K562 (cell line): ENCODE results near the gene TBX19. TPM values are rescaled to one million over a fixed set of nuclear protein-coding genes. Genes with fewer than 3 reads are reported as not detected.

Experiments
- ATF7 ChIP-seq: fragments of 450-650 bp; IDR thresholded peaks from 2 replicates; pipeline ENCODE4 v1.7.1; 2014; ENCODE audit warnings: mild to moderate bottlenecking, moderate library complexity
- BACH1 ChIP-seq: fragments of 200-800 bp; sonication (Bioruptor generic); IDR thresholded peaks from 2 replicates; pipeline ENCODE4 v1.6.1; 2016; ENCODE audit warnings: missing genetic modification characterization, missing compliant biosample characterization
- CBFB ChIP-seq: sonication (generic); formaldehyde crosslinking; IDR thresholded peaks from 2 replicates; pipeline ENCODE4 v1.4.0; 2020; ENCODE audit warnings: mild to moderate bottlenecking, missing genetic modification reagents
- DPF2 ChIP-seq: fragments of 450-650 bp; IDR thresholded peaks from 2 replicates; pipeline ENCODE4 v1.6.1; 2016
- FOSL1 ChIP-seq: fragments of 200-800 bp; sonication (Bioruptor generic); conservative IDR thresholded peaks from 2 replicates; pipeline ENCODE4 v1.6.1; 2016; ENCODE audit warnings: missing genetic modification characterization, missing compliant biosample characterization
- GTF2E2 ChIP-seq: fragments of 200-800 bp; sonication (Bioruptor generic); IDR thresholded peaks from 2 replicates; pipeline ENCODE4 v1.6.1; 2016; ENCODE audit warnings: missing genetic modification characterization, missing compliant biosample characterization
- HNRNPUL1 ChIP-seq: fragments of 200-400 bp; formaldehyde crosslinking; IDR thresholded peaks from 2 replicates; pipeline ENCODE4 v1.6.1; 2017; ENCODE audit warnings: low read length
- MEF2D ChIP-seq: conservative IDR thresholded peaks from 2 replicates; pipeline ENCODE4 v1.6.1; 2016; ENCODE audit warnings: low read depth, missing genetic modification characterization, missing compliant biosample characterization
- MTA2 ChIP-seq: fragments of 450-650 bp; IDR thresholded peaks from 2 replicates; pipeline ENCODE4 v1.6.1; 2016; ENCODE audit warnings: low read depth
- MTF1 ChIP-seq: fragments of 250-450 bp; sonication (Bioruptor Pico); IDR thresholded peaks from 2 replicates; pipeline ENCODE4 v1.9.0; 2021; ENCODE audit warnings: moderate library complexity, mild to moderate bottlenecking, inconsistent platforms, borderline replicate concordance
- NBN ChIP-seq: fragments of 450-650 bp; IDR thresholded peaks from 2 replicates; pipeline ENCODE4 v1.6.1; 2016; ENCODE audit warnings: low read depth, mild to moderate bottlenecking
- NFIC ChIP-seq: fragments of 450-650 bp; IDR thresholded peaks from 2 replicates; pipeline ENCODE4 v1.6.1; 2017; ENCODE audit warnings: mild to moderate bottlenecking, inconsistent platforms
- PHF20 ChIP-seq: fragments of 450-650 bp; IDR thresholded peaks from 2 replicates; pipeline ENCODE4 v1.6.1; 2018; ENCODE audit not compliant: partially characterized antibody
- POLR2H ChIP-seq: IDR thresholded peaks from 2 replicates; pipeline ENCODE4 v1.6.1; 2016; ENCODE audit warnings: missing genetic modification characterization, low read depth, mild to moderate bottlenecking, control low read depth, missing compliant biosample characterization, moderate library complexity
- POU5F1 ChIP-seq: fragments of 150-350 bp; IDR thresholded peaks from 2 replicates; pipeline ENCODE4 v1.6.1; 2014; ENCODE audit warnings: borderline replicate concordance, low read length, low read depth, mild to moderate bottlenecking; ENCODE audit not compliant: partially characterized antibody
- RAD21 ChIP-seq, 2 experiments: fragments of 250-450 bp in 1 of 2; fragments of 450-650 bp in 1 of 2; sonication (Bioruptor Pico) in 1 of 2; formaldehyde crosslinking in 1 of 2; IDR thresholded peaks in 1 of 2; conservative IDR thresholded peaks in 1 of 2; 2 replicates each; pipeline versions ENCODE4 v1.4.0 to v1.8.0; 2020 to 2022; ENCODE audit warnings: mild to moderate bottlenecking in 2 of 2, moderate library complexity in 1 of 2
- TEAD4 ChIP-seq, 2 experiments: sonication (generic) in 1 of 2; formaldehyde crosslinking in 1 of 2; IDR thresholded peaks; 2 replicates each; pipeline versions ENCODE4 v1.6.1 to v1.8.0; 2012 to 2022; ENCODE audit warnings: borderline replicate concordance in 1 of 2, inconsistent platforms in 1 of 2, low read length in 1 of 2, mild to moderate bottlenecking in 1 of 2, missing genetic modification reagents in 1 of 2
- XRCC4 ChIP-seq: IDR thresholded peaks from one replicate; pipeline ENCODE4 v1.6.1; 2011; ENCODE audit not compliant: insufficient read depth, insufficient read length; ENCODE audit errors: extremely low read depth
- ZFP1 ChIP-seq: fragments of 450-650 bp; formaldehyde crosslinking; IDR thresholded peaks from 2 replicates; pipeline ENCODE4 v1.4.0; 2020; ENCODE audit warnings: mild to moderate bottlenecking, mixed read lengths
- ZNF184 ChIP-seq: sonication (generic); formaldehyde crosslinking; IDR thresholded peaks from 2 replicates; pipeline ENCODE4 v1.5.0; 2020; ENCODE audit warnings: missing genetic modification reagents
- ZNF263 ChIP-seq: sonication (generic); formaldehyde crosslinking; IDR thresholded peaks from 2 replicates; pipeline ENCODE4 v1.8.0; 2022; ENCODE audit warnings: mild to moderate bottlenecking, missing genetic modification reagents, borderline replicate concordance
- polyA plus RNA-seq, 8 experiments: library from polyadenylated mRNA; depleted of rRNA in 4 of 8; stranded (reverse) in 5 of 8; unstranded in 3 of 8; fragments of >200 nt; fragmentation: Nextera tagmentation in 2 of 8; fragmentation: Illumina TruSeq in 1 of 8; extraction: Ambion mirVana in 2 of 8; extraction: Trizol in 1 of 8; gene quantifications; 2 replicates each; pipeline versions ENCODE4 v1.2.1 to v1.2.3, GENCODE V29; 2011 to 2014; ENCODE audit warnings: inconsistent platforms in 1 of 8, missing spikeins in 1 of 8
- total RNA-seq, 7 experiments: library from RNA; depleted of rRNA in 6 of 7; stranded (reverse); fragments of >200 nt in 6 of 7; fragmentation: Illumina TruSeq in 2 of 7; extraction: Trizol in 2 of 7; gene quantifications; 2 replicates each; pipeline versions ENCODE4 v1.2.1 to v1.2.3, GENCODE V29; 2011 to 2021; ENCODE audit warnings: low replicate concordance in 1 of 7
- TF ChIP-seq, protein P1 (sequence below): sonication (generic); formaldehyde crosslinking; IDR thresholded peaks from 2 replicates; pipeline ENCODE4 v1.8.0; 2023; ENCODE audit warnings: missing genetic modification reagents, mild to moderate bottlenecking, borderline replicate concordance
- TF ChIP-seq, protein P2 (sequence below): sonication (generic); IDR thresholded peaks from 2 replicates; pipeline ENCODE4 v1.6.1; 2016

TBX19 gene
- total and polyA plus RNA-seq, 9 of the 15 experiments (the other 6 are each of a cell fraction or from before 2014, with no cell fraction given) = 0.32 to 3.1 (median 0.95) TPM

DNA sequence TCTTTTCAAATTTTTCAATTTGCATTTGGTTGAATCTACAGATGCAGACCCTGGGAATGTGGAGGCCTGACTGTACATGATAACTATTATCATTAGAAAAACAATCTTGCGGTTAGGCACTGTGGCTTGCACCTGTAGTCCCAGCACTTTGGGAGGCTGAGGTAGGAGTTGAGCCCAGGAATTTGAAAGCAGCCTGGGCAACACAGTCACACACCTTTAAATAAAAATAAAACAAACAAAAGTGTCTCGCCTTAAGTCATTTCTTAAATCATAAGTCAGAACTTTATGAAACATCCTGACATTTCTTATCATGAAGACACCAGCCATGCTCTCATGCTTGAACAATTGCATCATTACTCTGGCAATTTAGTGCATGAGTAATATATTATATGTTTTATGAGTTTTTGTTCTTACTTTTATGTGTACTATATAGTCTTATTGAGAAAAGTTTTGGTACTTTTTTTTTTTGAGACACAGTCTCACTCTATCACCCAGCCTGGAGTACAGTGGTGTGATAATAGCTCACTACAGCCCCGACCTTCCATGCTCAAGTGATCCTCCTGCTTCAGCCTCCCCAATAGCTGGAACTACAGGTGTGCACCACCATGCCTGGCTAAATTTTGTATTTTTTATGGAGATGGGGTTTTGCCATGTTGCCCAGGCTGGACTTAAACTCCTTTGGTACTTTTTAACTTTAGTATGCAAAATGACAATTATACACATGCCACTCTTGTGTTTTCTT, 7.8 kb downstream of the TBX19 start (continued):
- TF ChIP-seq DPF2 (peak; percentile 96), PHF20 (no peak), HNRNPUL1 (no peak), FOSL1 (tag) (peak; percentile 83), RAD21 (CRISPR knock-in tag; conservative IDR thresholded peaks at IDR 0.05 in 1 of 2, IDR thresholded peaks at IDR 0.05 in 1 of 2) (no peak), XRCC4 (no peak), POU5F1 (no peak), POLR2H (tag) (0 out of 2 replicates have a peak, but pooled peaks have one; percentile 32), ZNF184 (CRISPR knock-in tag) (no peak), NBN (peak; percentile 46; the same call in 1 of the 2 replicates), ZFP1 (CRISPR knock-in tag) (no peak), ZNF263 (CRISPR knock-in tag) (no peak), MEF2D (tag) (no peak), MTF1 (CRISPR knock-in tag) (no peak), TEAD4 (IDR thresholded peaks at IDR 0.05; ENCODE audit: low read length) (peak; percentile 99), TEAD4 (CRISPR knock-in tag; IDR thresholded peaks at IDR 0.05; ENCODE audit: borderline replicate concordance) (no peak), ATF7 (peak; percentile 89; the same call in 1 of the 2 replicates), GTF2E2 (tag) (no peak), CBFB (peak; percentile 88; the same call in 1 of the 2 replicates), BACH1 (tag) (no peak), MTA2 (peak; percentile 92), NFIC (peak; percentile 82)
- TF ChIP-seq, protein P1, sequence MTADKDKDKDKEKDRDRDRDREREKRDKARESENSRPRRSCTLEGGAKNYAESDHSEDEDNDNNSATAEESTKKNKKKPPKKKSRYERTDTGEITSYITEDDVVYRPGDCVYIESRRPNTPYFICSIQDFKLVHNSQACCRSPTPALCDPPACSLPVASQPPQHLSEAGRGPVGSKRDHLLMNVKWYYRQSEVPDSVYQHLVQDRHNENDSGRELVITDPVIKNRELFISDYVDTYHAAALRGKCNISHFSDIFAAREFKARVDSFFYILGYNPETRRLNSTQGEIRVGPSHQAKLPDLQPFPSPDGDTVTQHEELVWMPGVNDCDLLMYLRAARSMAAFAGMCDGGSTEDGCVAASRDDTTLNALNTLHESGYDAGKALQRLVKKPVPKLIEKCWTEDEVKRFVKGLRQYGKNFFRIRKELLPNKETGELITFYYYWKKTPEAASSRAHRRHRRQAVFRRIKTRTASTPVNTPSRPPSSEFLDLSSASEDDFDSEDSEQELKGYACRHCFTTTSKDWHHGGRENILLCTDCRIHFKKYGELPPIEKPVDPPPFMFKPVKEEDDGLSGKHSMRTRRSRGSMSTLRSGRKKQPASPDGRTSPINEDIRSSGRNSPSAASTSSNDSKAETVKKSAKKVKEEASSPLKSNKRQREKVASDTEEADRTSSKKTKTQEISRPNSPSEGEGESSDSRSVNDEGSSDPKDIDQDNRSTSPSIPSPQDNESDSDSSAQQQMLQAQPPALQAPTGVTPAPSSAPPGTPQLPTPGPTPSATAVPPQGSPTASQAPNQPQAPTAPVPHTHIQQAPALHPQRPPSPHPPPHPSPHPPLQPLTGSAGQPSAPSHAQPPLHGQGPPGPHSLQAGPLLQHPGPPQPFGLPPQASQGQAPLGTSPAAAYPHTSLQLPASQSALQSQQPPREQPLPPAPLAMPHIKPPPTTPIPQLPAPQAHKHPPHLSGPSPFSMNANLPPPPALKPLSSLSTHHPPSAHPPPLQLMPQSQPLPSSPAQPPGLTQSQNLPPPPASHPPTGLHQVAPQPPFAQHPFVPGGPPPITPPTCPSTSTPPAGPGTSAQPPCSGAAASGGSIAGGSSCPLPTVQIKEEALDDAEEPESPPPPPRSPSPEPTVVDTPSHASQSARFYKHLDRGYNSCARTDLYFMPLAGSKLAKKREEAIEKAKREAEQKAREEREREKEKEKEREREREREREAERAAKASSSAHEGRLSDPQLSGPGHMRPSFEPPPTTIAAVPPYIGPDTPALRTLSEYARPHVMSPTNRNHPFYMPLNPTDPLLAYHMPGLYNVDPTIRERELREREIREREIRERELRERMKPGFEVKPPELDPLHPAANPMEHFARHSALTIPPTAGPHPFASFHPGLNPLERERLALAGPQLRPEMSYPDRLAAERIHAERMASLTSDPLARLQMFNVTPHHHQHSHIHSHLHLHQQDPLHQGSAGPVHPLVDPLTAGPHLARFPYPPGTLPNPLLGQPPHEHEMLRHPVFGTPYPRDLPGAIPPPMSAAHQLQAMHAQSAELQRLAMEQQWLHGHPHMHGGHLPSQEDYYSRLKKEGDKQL (CRISPR knock-in tag) = no peak
- TF ChIP-seq, protein P2, sequence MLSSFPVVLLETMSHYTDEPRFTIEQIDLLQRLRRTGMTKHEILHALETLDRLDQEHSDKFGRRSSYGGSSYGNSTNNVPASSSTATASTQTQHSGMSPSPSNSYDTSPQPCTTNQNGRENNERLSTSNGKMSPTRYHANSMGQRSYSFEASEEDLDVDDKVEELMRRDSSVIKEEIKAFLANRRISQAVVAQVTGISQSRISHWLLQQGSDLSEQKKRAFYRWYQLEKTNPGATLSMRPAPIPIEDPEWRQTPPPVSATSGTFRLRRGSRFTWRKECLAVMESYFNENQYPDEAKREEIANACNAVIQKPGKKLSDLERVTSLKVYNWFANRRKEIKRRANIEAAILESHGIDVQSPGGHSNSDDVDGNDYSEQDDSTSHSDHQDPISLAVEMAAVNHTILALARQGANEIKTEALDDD = 0 out of 2 replicates have a peak, but pooled peaks have one; percentile 21
